Measurements from ENCODE around the gene APPBP2. TPM values are rescaled to one million over a fixed set of nuclear protein-coding genes. Genes with fewer than 3 reads are reported as not detected.

The APPBP2 gene
- total RNA-seq, 4 donors from 2014 or later = 27.0 to 48.3 (median 39.9) TPM

DNA sequence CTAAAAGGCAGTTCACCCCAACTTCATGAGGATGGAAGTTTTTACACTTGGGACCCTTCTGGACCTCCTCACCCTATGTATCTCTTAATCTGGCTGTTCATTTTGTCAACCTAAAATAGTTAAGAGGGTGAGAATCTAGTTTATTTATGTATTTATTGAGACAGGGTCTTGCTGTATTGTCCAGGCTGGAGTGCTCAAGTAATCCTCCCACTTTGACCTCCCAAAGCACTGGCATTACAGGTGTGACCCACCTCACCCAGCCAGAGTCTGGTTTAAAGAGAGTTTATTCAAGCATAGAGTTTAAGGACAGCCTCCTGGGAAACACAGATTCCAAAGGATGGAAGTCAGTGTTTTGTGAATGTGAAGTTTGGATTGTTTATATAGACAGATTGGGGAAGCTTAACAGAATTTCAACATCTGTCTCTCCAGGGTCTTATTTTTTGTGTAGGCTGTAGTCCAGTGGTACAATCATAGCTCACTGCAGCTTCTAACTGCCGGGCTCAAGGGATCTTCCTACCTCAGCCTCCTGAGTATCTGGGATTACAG is 8.0 kb upstream of the APPBP2 start:
- H3K9me3 ChIP-seq = no peaks in the 10 kb centered on the region
- DNase-seq (ENCODE audit: low spot score in 2 of 2) = no peak
- no peaks in the 10 kb centered on the region for H3K4me1 ChIP-seq
- TF ChIP-seq POLR2A (IDR thresholded peaks at IDR 0.05) (no peak), EP300 (IDR thresholded peaks at IDR 0.05) (no peak)
- TF ChIP-seq, protein P1, sequence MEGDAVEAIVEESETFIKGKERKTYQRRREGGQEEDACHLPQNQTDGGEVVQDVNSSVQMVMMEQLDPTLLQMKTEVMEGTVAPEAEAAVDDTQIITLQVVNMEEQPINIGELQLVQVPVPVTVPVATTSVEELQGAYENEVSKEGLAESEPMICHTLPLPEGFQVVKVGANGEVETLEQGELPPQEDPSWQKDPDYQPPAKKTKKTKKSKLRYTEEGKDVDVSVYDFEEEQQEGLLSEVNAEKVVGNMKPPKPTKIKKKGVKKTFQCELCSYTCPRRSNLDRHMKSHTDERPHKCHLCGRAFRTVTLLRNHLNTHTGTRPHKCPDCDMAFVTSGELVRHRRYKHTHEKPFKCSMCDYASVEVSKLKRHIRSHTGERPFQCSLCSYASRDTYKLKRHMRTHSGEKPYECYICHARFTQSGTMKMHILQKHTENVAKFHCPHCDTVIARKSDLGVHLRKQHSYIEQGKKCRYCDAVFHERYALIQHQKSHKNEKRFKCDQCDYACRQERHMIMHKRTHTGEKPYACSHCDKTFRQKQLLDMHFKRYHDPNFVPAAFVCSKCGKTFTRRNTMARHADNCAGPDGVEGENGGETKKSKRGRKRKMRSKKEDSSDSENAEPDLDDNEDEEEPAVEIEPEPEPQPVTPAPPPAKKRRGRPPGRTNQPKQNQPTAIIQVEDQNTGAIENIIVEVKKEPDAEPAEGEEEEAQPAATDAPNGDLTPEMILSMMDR (IDR thresholded peaks at IDR 0.05) = no peak
- WGBS, 2 donors = 76 to 82% methylated on average over 1 of the region's 1 CpG
- H3K36me3 ChIP-seq = peaks cover 0 to 3% (median 0%) of the 10 kb centered on the region in 3 donors
- H3K27me3 ChIP-seq = no peaks in the 10 kb centered on the region
- H3K4me3 ChIP-seq = no peak overlapping the region
- H3K27ac ChIP-seq = no peak overlapping the region

DNA sequence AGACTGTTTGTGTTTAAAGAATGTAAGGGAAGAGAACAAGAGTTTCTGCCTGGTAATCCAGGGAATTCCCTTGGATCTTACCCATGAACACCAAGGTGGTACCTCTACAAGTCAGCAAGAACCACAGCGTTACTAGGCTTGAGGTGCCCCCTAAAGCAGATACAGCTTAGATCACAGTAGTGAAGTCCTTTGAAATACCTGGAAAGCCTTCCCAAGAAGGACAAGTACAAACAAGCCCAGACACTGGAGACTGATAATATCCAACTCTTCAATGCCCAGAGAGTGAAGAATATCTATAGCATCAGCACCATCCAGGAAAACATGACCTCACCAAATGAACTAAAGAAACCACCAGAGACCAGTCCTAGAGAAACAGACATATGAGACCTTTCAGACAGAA is 3.8 kb upstream of the APPBP2 start:
- WGBS, 2 donors = 100% methylated on average over 1 of the region's 1 CpG
- no peak overlapping the region for H3K27ac ChIP-seq
- TF ChIP-seq POLR2A (IDR thresholded peaks at IDR 0.05) (no peak), EP300 (IDR thresholded peaks at IDR 0.05) (no peak)
- TF ChIP-seq, protein P1 (IDR thresholded peaks at IDR 0.05) = no peak

DNA sequence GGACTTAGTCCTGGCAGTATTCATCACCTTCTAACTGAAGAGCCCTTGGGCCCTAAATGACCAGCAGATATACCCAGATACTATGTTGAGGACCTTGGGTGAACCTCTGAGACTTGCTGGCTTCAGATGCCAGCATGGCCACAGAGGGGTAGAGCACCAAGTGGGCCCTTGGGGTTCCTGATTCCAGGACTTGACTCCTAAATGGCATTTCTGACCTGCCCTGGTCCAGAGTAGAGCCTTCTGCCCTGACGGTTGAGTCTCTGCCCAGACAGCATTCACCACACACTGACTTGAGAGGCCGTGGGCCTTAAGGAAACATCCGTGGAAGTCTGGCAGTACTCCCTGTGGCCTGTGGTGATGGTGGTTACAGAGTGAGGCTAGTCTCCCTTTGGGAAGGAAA is 2.8 kb upstream of the APPBP2 start:
- Histone ChIP-seq H3K4me3 (no peak overlapping the region), H3K9me3 (no peaks in the 10 kb centered on the region), H3K36me3 (peaks cover 0 to 3% (median 0%) of the 10 kb centered on the region in 3 donors), H3K4me1 (peaks cover 0 to 13% (median 4%) of the 10 kb centered on the region in 4 donors), H3K27ac (no peak overlapping the region), H3K27me3 (no peaks in the 10 kb centered on the region)
- no peak for DNase-seq (ENCODE audit: low spot score in 2 of 2)
- no peak for TF ChIP-seq POLR2A (IDR thresholded peaks at IDR 0.05)
- TF ChIP-seq, protein P1 (IDR thresholded peaks at IDR 0.05) = no peak
- TF ChIP-seq EP300 (IDR thresholded peaks at IDR 0.05) = no peak
- WGBS, 2 donors = 83 to 100% methylated on average over 3 of the region's 3 CpGs

More for the DNA sequence above, 3.8 kb upstream of the APPBP2 start:
- Histone ChIP-seq H3K36me3 (peaks cover 0 to 3% (median 0%) of the 10 kb centered on the region in 3 donors), H3K4me1 (peaks cover 0 to 7% (median 2%) of the 10 kb centered on the region in 4 donors), H3K27me3 (no peaks in the 10 kb centered on the region), H3K9me3 (no peaks in the 10 kb centered on the region), H3K4me3 (no peak overlapping the region)
- no peak for DNase-seq (ENCODE audit: low spot score in 2 of 2)

DNA sequence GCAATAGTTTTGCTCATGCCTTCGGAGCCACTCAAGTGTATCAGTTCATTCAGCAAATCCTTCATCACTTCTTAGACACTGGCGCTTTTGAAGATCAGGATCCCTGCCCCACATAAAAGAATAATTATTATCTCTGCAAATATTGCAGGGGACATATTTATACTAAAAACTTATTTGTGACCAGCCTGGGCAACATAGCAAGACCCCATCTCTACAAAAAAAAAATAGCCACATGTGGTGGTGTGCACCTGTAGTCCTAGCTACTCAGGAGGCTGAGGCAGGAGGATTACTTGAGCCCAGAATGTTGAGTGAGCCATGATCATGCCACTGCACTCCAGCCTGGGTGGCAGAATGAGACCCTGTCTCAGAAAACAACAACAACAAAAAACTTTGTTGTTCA is 1.7 kb upstream of the APPBP2 start:
- no peaks in the 10 kb centered on the region for H3K9me3 ChIP-seq
- no peak for DNase-seq (ENCODE audit: low spot score in 2 of 2)
- WGBS, 2 donors = 100% methylated on average over 2 of the region's 2 CpGs
- no peak for TF ChIP-seq EP300 (IDR thresholded peaks at IDR 0.05)
- no peak for TF ChIP-seq POLR2A (IDR thresholded peaks at IDR 0.05)
- TF ChIP-seq, protein P1 (IDR thresholded peaks at IDR 0.05) = no peak
- H3K27me3 ChIP-seq = no peaks in the 10 kb centered on the region
- no peak overlapping the region for H3K27ac ChIP-seq
- H3K4me1 ChIP-seq = peaks cover 0 to 24% (median 13%) of the 10 kb centered on the region in 4 donors
- H3K4me3 ChIP-seq = no peak overlapping the region
- peaks cover 0 to 3% (median 0%) of the 10 kb centered on the region in 3 donors for H3K36me3 ChIP-seq

DNA sequence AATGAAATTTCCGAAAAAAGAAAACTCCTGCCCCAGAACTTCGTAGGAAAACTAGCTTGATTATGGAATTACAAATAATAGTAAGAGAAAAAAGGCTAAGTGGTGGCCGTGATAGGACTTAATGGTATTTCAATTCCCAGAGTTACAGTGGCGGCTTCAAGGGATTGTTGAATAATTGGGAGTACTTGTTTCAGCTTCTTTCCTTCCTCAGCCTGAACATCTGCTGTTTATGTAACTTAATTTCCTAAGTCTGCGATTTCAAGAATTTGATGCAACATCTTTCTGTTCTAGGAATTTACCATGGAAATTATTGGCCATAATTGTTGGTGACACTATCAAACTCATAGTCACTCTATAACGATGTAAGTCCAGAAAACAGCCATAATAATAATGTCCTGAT is 684 bp upstream of the APPBP2 start:
- peak overlapping the region; percentile 96 to 100 (median 99) for H3K27ac ChIP-seq
- 13 to 16% methylated on average over 6 of the region's 6 CpGs for WGBS, 2 donors
- no peaks in the 10 kb centered on the region for H3K27me3 ChIP-seq
- TF ChIP-seq, protein P1 (IDR thresholded peaks at IDR 0.05) = no peak
- TF ChIP-seq POLR2A (IDR thresholded peaks at IDR 0.05) (no peak), EP300 (IDR thresholded peaks at IDR 0.05) (no peak)
- peaks cover 0 to 3% (median 0%) of the 10 kb centered on the region in 3 donors for H3K36me3 ChIP-seq
- no peaks in the 10 kb centered on the region for H3K9me3 ChIP-seq
- H3K4me3 ChIP-seq = peak overlapping the region; percentile 68 to 95 (median 92)
- peaks cover 0 to 34% (median 18%) of the 10 kb centered on the region in 4 donors for H3K4me1 ChIP-seq
- no peak for DNase-seq (ENCODE audit: low spot score in 2 of 2)

All from tibial nerve (tissue), 4 donors.